A673 (cell line): Measurements from ENCODE around the gene HPX.

Source experiments
- CTCF ChIP-seq: fragments of 300-800, 200-600 bp; sonication (generic); conservative IDR thresholded peaks from 2 replicates; pipeline ENCODE4 v1.5.1; 2017; ENCODE audit warnings: low read depth, mild to moderate bottlenecking, antibody characterized with exemption, low read length, moderate library complexity, mixed read lengths
- EZH2 ChIP-seq: fragments of 200-600 bp; sonication (generic); IDR thresholded peaks from 2 replicates; pipeline ENCODE4 v1.6.1; 2017; ENCODE audit warnings: borderline replicate concordance, low read depth, mild to moderate bottlenecking, mixed read lengths, antibody characterized with exemption, low read length; ENCODE audit not compliant: poor library complexity, severe bottlenecking

- TF ChIP-seq CTCF (no peak), EZH2 (no peak)
Observed at GRCh38 chr11:6397156-6397555, 43.6 kb downstream of the HPX start.
